ENCODE measurements around the gene P2RX7. TPM values are rescaled to one million over a fixed set of nuclear protein-coding genes. Genes with fewer than 3 reads are reported as not detected.
A peak's percentile ranks its signal among the peaks of the same experiment; 100 is the strongest.
"Not testable (repeated sequence)": the region's sequence is repeated elsewhere in the genome, so short reads cannot be mapped to it uniquely, and the experiment has no call there.

The P2RX7 gene
- polyA plus RNA-seq, 3 donors, result 0.79 to 1.1 (median 0.97) TPM

DNA sequence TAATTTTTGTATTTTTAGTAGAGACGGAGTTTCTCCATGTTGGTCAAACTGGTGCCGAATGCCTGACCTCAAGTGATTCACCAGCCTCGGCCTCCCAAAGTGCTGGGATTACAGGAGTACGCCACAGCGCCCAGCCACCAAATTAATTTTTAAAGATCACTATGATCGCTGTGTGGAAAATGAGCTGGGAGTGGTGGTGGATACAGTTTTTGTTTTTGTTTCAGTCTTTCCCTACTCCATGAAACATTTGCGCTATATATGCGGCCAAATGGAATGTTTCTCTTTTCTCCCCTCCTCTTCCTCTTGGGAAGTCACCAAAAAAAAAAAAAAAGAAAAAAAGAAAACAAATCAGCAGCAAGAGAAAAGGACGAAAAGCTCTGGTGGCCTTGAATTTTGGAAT is 56.5 kb downstream of the P2RX7 start:
- no peak for DNase-seq (ENCODE audit: extremely low read depth in 1 of 11, low read depth in 9 of 11, low spot score in 4 of 11)

DNA sequence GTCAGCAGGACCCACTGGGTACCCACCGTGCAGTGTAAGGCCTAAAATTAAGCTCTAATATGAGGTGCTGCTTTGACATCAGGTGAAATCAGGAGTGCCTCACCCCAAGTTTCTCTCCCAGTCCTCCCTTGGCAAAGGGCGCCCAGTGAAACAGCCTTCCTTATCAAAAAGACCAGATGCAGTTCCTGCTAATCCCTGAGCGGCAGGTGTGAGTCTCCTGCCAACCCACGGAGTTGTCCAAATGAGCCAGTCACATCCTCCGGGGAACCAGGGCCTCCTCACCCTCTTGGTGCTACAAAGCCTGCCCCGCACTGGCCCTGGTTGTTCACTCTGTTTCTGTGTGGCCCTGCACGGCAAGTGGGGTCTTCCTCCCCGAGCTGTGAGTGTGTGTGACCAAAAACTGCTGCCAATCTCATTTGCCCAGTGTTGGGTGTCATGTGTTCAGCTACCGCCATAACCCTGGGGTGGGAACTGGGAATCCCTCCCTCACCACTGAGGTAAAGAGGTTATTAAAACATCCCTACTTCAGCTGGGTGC is 57.0 kb downstream of the P2RX7 start:
- DNase-seq (ENCODE audit: extremely low read depth in 1 of 11, low read depth in 9 of 11, low spot score in 4 of 11), result no peak

DNA sequence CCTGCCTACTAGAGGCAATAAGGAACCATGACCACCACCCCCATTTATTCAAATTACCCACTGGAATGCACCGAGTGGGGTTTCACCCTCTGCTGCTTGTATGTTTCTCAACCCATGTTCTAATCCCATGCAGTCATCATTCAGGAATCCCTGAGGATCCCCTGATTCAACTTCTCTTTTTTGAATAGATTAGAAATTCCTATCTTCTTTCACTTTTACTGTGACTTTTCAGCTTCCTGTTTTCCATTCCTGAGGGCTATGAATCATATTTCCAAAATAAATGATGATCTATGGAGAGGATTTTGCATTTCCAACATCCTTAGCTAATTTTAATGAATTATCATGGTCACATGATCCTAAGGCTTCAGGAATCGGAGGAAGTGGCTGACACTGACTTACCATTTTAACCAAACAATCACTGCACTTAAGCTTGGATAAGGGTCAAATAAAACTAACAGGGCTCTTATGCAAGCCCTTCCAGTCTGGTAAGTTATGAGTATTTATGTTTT is 57.9 kb downstream of the P2RX7 start:
- DNase-seq (ENCODE audit: extremely low read depth in 1 of 11, low read depth in 9 of 11, low spot score in 4 of 11), result no peak

DNA sequence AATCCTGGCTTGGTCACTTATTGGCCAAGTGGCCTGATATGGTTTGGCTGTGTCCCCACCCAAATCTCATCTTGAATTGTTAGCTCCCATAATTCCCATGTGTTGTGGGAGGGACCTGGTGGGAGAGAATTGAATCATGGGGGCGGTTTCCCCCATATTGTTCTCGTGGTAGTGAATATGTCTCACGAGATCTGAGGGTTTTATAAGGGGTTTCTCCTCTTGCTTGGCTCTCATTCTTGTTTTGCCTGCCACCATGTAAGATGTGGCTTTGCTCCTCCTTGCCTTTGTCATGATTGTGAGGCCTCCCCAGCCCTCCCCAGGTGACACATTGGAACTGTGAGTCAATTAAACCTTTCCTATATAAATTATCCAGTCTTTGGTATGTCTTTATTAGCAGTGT is 58.5 kb downstream of the P2RX7 start:
- DNase-seq (ENCODE audit: extremely low read depth in 1 of 11, low read depth in 9 of 11, low spot score in 4 of 11), result no peak

DNA sequence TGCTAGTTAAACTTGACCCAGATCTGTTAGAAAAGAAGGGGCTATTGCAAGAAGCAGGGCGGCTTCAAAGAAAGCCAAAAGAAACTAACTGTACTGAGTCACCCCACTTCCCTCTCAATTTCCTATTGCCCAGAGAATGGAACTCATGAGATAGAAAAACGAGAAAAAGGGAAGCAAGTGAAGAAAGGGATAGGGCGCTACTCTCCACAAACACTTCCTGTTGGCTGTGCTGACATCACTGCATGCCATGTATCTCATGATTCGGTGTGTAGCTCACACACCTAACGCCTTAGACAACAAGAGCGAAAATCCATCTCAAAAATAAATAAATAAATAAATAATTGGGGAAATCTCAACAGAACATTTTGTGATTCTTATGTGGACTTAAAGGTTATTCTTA is 64.2 kb downstream of the P2RX7 start:
- no peak for DNase-seq (ENCODE audit: extremely low read depth in 1 of 11, low read depth in 9 of 11, low spot score in 4 of 11)

DNA sequence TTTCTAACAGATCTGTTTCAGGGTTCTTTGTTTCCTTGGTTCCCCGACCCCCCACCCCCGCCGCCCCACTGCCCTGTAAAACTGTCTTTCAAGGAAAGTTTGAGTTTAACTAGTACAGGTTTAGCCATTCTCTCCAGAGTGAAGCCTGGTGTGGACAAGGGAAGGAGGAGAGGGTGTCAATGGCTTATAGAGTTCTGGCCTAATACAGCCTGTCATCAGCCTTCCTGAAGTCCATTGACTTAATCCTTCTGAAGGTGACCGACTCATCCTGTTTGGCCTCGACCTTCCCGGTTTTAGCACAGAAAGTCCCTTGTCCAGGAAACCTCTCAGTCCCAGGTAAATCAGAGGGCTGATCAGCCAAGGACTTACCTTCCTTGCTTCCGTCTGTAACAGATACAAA is 66.3 kb downstream of the P2RX7 start:
- no peak for DNase-seq (ENCODE audit: extremely low read depth in 1 of 11, low read depth in 9 of 11, low spot score in 4 of 11)

DNA sequence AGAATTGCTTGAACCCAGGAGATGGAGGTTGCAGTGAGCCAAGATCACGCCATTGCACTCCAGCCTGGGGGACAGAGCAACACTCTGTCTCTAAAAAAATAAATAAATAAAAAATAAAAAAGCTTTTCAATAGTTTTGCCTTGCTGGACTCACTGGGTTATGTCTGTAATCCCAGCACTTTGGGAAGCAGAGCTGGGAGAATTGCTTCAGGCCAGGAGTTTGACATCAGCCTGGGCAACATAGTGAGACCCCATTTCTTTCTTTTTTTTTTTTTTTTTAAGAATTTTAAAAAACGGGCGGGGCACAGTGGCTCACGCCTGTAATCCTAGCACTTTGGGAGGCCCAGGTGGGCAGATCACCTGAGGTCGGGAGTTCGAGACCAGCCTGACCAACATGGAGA is 68.5 kb downstream of the P2RX7 start:
- DNase-seq (ENCODE audit: extremely low read depth in 1 of 11, low read depth in 9 of 11, low spot score in 4 of 11), result not testable (repeated sequence)

DNA sequence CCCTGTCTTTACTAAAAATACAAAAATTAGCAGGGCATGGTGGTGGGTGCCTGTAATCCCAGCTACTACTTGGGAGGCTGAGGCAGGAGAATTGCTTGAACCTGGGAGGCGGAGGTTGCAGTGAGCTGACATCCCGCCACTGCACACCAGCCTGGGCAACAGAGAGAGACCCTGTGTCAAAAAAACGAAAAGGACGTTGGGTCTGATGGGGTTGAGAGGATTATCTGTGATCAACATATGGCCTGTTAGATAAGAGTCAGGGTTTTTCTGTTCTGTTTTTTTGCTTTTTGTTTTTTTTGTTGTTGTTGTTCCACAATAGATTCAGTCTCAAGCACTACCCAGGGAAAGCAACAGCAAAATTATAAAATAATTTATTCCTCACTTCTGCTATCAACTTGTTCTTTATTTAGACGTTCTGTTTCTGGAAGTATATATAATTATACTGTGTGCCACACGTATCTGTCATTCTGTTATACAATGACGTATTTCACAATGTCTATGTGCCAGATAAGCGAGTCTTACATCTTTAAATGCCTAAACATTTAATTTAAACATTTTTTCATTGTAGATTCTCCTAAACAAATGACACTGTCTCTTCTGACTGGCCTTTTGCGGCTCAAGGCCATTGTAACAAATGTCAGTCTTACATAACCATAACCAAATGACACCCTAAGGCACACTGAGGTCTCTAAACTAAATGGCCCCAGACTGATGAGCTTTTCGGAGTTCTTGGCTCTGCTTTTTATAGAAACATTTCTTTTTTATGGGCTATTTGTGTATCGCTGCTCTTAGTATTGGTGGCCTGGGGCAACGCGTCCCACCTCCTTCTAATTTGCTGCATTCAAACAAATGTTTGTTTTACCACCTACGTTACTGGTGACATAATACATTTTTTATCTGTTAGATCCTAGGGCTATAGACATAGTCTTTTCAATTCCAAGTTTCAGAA is 70.0 kb downstream of the P2RX7 start:
- no peak for DNase-seq (ENCODE audit: extremely low read depth in 1 of 11, low read depth in 9 of 11, low spot score in 4 of 11)

DNA sequence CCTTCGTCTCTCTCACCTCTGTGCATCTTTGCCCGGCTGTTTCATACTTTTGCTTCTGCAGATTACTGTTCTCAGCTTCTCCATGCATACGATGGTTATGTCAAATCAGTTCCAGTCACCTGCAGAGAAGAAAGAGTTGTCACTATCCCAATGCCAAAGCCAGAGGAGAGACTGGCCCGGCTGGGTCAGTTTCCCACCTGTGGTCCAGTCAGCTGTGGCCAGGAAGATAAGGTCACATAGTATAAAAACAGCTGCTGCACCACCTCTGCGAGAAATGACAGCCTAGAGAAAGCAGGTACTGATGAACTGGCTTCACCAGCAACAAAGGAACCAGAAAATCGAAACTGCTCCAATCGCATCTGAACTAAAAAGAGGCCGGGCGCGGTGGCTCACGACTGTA is 70.8 kb downstream of the P2RX7 start:
- DNase-seq (ENCODE audit: extremely low read depth in 1 of 11, low read depth in 9 of 11, low spot score in 4 of 11), result no peak

DNA sequence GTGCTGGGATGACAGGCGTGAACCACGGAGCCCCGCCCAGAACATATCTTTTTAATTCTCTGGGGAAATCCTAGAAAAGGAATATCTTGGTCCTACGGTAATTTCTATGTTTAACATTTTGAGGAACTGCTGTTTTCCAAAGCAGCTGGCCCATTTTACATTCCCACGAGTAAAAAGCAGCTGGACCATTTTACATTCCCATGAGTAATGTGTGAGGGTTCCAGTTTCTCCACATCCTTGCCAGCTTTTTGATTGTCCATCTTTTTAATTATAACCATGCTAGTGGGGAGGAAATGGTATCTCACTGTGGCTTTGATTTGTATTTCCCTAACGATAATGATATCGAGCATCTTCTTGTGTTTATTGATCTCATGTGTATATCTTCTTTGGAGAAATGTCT is 72.8 kb downstream of the P2RX7 start:
- DNase-seq (ENCODE audit: extremely low read depth in 1 of 11, low read depth in 9 of 11, low spot score in 4 of 11), result no peak

DNA sequence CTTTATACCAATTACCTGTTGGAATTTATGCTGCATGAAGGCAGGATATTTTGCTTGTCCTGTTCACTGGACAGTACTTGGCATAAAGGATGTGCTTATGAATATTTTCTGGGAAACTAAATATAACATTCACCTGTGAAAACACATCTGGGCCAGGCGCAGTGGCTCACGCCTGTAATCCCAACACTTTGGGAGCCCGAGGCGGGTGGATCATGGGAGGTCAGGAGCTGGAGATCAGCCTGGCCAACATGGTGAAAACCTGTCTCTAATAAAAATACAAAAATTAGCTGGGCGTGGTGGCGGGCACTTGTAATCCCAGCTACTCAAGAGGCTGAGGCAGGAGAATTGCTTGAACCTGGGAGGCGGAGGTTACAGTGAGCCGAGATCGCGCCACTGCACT is 75.9 kb downstream of the P2RX7 start:
- DNase-seq (ENCODE audit: extremely low read depth in 1 of 11, low read depth in 9 of 11, low spot score in 4 of 11), result not testable (repeated sequence)

DNA sequence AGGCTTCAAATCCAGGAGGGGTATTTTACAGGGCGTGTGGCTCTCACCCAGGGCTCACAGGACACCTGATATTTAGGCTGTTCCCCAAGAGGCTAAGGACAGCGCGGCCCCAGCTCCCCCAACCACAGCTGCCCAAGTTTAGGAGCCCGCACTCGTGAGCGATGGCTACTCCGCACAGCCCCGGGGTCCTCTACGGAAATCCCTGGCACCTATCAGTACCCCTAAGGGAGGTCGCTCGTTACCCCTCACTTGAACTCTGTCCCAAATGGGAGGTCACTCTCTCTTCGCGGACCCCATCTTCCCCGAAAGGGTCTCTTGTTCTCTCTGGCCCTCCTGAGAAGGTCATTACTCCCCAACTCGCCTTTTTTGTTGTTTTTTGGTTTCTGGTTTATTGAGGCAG is 76.5 kb downstream of the P2RX7 start:
- DNase-seq (ENCODE audit: extremely low read depth in 1 of 11, low read depth in 9 of 11, low spot score in 4 of 11), result no peak

DNA sequence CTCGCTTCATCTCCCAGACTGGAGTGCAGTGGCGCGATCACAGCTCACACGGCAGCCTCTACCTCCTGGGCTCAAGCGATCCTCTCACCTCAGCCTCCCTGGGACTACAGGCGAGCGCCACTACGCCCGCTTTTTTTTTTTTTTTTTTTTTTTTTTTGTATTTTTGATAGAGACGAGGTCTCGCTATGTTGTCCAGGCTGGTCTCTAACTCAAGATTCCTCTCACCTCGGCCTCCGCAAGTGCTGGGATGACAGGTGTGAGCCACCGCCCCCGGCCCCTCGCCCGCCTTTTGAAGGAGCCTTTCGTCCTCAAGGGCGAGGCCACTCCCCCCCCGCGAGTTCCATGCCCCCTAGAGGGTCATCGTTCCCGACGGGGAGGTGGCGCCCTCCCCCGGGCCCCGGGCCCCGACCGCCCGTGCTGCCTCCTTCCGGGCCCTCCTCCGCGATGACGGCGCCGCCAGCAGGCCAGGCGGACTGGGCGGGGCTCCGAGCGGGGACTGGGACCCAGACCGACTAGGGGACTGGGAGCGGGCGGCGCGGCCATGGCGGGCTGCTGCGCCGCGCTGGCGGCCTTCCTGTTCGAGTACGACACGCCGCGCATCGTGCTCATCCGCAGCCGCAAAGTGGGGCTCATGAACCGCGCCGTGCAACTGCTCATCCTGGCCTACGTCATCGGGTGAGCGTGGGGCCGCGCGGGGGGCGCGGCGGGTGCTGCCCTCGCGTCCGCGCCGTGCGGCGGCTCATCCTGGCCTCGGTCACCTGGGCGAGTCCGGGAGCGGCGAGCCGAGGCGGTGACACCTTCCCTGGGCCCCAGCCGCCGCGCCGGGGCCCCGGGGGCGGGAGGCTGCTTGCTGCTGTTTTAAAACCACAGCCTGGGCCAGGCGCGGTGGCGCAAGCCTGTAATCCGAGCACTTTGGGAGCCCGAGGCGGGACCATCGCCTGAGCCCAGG is 77.2 kb downstream of the P2RX7 start, which contains the start of gene P2RX4:
TSS of gene P2RX4 (plus strand) at position 506 of the 949 bp plus-strand sequence. CDS start at position 542, 36 bp downstream.
- DNase-seq (ENCODE audit: extremely low read depth in 1 of 11, low read depth in 9 of 11, low spot score in 4 of 11), result peak; percentile 56 to 77 (median 70)

DNA sequence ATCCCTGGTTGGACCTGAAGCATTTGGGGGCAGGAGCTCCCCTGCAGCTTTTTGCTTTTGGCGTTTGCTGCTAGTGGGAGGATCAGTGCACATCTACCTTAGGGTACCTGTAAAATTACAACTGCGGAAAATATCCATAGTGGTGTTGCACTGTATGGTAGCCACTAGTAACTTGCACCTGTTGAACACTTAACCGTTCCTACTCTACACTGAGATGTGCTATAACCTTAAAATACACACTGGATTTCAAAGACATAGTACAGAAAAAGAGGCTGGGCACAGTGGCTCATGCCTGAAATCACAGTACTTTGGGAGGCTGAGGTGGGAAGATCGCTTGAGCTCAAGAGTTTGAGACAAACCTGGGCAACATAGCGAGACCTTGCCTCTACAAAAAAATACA is 80.2 kb downstream of the P2RX7 start:
- no peak for DNase-seq (ENCODE audit: extremely low read depth in 1 of 11, low read depth in 9 of 11, low spot score in 4 of 11)

DNA sequence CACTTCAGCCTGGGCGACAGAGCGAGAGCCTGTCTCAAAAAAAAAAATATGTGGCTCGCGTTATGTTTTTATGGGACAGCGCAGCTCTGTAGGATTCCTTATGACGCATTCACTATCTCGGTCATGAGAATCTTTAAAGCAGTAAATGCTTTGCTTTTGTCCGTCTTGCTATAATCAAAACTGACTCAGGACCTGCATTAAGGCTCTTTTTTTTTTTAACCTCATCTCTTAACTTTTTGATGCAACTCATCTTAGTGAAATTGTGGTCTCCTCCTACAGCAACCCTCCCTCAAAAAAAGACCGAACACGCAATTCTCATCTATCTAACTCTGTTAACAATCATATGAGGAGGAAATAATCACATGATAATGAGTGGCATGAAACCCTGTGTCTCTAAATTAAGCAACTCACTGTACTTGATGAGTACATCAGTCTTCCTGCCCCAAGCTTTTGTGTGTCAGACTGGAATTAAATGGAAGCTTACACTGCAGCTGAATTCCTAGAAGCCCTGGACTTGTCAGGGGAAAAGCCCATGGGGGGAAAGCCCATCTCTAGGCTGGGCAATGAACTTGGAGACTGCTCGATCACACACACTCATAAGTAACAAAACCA is 81.6 kb downstream of the P2RX7 start:
- no peak for DNase-seq (ENCODE audit: extremely low read depth in 1 of 11, low read depth in 9 of 11, low spot score in 4 of 11)

DNA sequence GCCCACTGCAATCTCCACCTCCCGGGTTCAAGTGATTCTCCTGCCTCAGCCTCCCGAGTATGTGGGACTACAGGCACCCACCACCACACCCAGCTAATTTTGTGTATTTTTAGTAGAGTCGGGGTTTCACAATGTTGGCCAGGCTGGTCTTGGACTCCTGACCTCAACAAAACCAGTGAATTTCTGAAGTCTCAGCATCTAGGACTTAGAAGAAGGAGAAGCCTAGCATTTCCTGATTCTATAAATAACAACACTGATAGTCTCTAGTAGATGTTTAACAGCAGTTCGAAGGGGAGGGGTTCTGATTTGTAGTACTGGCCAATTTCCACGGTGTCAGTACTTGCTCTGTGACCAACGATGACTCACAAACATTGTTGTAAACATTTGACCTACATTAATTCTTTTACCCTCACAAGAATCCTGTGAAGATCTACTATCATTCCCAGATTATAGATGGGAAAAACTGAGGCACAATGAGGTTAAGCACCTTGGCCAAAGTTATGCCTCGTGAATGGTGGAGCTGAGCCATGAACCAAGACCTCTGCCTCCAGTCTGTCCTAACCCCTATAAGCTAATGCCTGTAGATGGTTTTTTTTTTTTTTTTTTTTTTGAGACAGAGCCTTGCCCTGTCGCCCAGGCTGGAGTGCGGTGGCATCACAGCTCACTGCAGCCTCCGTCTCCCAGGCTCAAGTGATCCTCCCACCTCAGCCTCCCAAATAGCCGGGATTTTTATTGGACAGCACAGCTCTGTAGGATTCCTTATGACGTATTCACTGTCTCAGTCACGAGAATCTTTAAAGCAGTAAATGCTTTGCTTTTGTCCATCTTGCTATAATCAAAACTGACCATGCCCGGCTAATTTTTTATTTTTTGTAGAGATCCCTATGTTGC is 82.4 kb downstream of the P2RX7 start:
- no peak for DNase-seq (ENCODE audit: extremely low read depth in 1 of 11, low read depth in 9 of 11, low spot score in 4 of 11)

DNA sequence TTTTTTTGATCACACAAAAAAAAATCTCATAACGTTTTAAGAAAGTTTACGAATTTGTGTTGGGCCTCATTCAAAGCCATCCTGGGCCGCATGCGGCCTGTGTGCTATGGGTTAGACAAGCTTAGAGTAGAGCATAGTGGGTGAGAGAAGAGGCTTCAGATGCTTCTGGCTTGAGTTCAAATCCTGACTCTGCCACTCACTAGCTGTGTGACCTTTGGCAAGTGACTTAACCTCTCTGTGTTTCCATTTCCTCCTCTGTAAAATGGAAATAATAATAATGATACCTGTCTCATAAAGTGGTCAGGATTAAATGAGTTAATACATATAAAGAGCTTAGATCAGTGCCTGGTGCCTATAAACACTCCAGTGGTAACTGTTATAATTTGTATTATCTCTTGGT is 83.4 kb downstream of the P2RX7 start:
- DNase-seq (ENCODE audit: extremely low read depth in 1 of 11, low read depth in 9 of 11, low spot score in 4 of 11), result no peak

DNA sequence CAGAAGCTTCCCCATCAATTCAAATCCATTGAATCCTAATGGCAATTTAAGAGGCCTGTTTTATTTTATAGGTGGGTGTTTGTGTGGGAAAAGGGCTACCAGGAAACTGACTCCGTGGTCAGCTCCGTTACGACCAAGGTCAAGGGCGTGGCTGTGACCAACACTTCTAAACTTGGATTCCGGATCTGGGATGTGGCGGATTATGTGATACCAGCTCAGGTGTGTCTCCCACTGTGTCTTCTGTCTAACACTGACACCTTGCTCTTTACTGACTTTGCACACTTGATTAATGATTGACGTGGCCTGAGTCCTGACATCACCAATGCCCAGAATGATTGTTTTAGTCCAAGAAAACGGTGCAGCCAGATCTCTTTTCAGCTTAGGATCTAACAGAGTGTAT is 84.4 kb downstream of the P2RX7 start:
- no peak for DNase-seq (ENCODE audit: extremely low read depth in 1 of 11, low read depth in 9 of 11, low spot score in 4 of 11)
